Activated T-helper 1 cell treated with anti-CD3 and anti-CD28 coated beads, Interleukin-12 subunit alpha, Interleukin-12 subunit beta, Interleukin-2, Interleukin-4 antibody, amounts not matched to agents 30 ng/mL and 10 ng/mL and 1 ng/mL, durations not matched to agents 14 hours and 24 hours and 36 hours (primary cell): ENCODE results near the gene SFXN3. TPM values are rescaled to one million over a fixed set of nuclear protein-coding genes. Genes with fewer than 3 reads are reported as not detected.

Experiments
- DNase-seq: peaks from one replicate; pipeline ENCODE4 v3.0.0; 2021; ENCODE audit warnings: low spot score
- H3K27ac Mint-ChIP-seq: one replicate; pipeline ENCODE4 v1.8.0; 2021; ENCODE audit warnings: mild to moderate bottlenecking, mixed read lengths
- H3K27me3 Mint-ChIP-seq: one replicate; pipeline ENCODE4 v1.8.0; 2022; ENCODE audit warnings: mild to moderate bottlenecking, moderate library complexity, mixed read lengths; ENCODE audit not compliant: insufficient read depth
- H3K36me3 Mint-ChIP-seq: one replicate; pipeline ENCODE4 v1.8.0; 2021; ENCODE audit warnings: low read depth, mixed read lengths
- H3K4me1 Mint-ChIP-seq: one replicate; pipeline ENCODE4 v1.8.0; 2021; ENCODE audit warnings: low read depth, mixed read lengths
- H3K4me3 Mint-ChIP-seq: one replicate; pipeline ENCODE4 v1.8.0; 2021; ENCODE audit warnings: mild to moderate bottlenecking, moderate library complexity, mixed read lengths
- H3K9me3 Mint-ChIP-seq: one replicate; pipeline ENCODE4 v1.8.0; 2021; ENCODE audit warnings: mixed read lengths
- intact Hi-C: fragments of 100-400 bp; cut with micrococcal nuclease; formaldehyde crosslinking; loops from one replicate; pipeline ENCODE4 v1.15.1; 2024
- total RNA-seq: library from RNA; stranded (reverse); gene quantifications from 2 replicates; pipeline ENCODE4 v1.2.3, GENCODE V29; 2022

The SFXN3 gene
- total RNA-seq, 1 donor from 2014 or later = 34.8 TPM

DNA sequence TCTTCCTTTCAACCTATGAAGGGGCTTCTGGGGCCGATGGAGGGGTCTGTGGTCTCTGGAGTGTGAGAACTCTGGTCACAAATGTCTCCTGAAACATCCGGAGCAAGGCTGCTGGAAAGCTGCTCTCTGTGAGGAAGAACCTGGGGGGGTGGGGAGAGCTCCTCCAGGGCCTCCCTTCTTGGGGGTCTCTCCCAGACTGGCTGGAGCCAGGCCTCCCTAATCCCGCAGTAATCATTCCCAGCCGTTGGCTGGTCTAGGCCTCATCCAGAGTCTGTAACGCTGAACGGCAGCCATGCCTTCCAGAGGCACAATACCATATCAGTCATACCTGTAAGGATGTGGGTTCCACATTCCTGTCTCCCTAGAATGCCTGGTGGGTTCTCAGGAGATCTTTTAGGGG, 35.9 kb upstream of the SFXN3 start:
- Mint-ChIP-seq H3K9me3 (no peaks in the 10 kb centered on the region), H3K4me1 (peaks cover 31% of the 10 kb centered on the region), H3K36me3 (peaks cover 32% of the 10 kb centered on the region), H3K4me3 (peak overlapping the region; percentile 88), H3K27me3 (peaks cover 2% of the 10 kb centered on the region), H3K27ac (no peak overlapping the region)
- intact Hi-C loops = loop anchor here (5.0 kb wide), 1 partner anchor 787 kb away; the partner anchor contains the start of gene NPM3
- no peak for DNase-seq

DNA sequence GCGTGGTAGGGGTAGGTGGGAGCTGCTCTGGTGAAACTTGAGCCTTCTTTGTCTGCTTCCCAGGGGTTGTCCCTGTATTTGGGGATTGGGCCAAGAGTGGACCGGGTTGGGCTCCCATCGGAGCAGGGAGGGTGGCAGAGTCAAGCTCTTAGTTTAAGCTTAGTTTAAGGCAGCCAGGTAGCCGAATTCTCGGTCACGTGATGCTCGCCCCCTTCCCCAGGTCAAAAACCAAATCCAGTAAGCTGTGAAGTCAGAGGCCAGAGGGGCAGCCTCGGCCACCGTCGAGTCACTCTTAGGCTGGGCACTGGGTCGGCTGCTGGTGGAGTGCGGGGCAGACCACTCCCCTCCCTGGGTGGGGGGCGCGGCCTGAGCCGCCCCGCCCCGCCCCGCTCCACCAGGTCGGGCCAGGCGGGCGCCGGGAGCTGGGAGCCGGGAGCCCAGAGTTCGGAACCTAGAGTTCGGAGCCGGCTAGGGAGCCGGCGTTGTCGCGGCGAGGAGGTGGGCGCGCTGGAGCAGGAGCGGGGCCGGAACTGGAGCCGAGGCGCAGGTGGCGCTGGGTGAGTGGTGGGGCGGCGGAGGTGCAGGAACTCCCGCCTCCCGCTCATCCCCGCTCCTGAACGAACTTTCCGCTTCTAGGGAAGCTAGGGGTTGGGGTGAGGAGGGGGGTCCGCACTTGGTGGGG, 34.2 kb upstream of the SFXN3 start:
- Mint-ChIP-seq H3K27ac (peak overlapping the region; percentile 92), H3K27me3 (peaks cover 4% of the 10 kb centered on the region), H3K36me3 (peaks cover 22% of the 10 kb centered on the region), H3K4me3 (peak overlapping the region; percentile 88), H3K9me3 (no peaks in the 10 kb centered on the region), H3K4me1 (peaks cover 29% of the 10 kb centered on the region)
- intact Hi-C loops = loop anchor here (1.0 to 5.0 kb wide), 4 partner anchors 10 to 785 kb away; partner anchors contain the start of genes MRPL43, NPM3 and TWNK
- peak; percentile 26 for DNase-seq

DNA sequence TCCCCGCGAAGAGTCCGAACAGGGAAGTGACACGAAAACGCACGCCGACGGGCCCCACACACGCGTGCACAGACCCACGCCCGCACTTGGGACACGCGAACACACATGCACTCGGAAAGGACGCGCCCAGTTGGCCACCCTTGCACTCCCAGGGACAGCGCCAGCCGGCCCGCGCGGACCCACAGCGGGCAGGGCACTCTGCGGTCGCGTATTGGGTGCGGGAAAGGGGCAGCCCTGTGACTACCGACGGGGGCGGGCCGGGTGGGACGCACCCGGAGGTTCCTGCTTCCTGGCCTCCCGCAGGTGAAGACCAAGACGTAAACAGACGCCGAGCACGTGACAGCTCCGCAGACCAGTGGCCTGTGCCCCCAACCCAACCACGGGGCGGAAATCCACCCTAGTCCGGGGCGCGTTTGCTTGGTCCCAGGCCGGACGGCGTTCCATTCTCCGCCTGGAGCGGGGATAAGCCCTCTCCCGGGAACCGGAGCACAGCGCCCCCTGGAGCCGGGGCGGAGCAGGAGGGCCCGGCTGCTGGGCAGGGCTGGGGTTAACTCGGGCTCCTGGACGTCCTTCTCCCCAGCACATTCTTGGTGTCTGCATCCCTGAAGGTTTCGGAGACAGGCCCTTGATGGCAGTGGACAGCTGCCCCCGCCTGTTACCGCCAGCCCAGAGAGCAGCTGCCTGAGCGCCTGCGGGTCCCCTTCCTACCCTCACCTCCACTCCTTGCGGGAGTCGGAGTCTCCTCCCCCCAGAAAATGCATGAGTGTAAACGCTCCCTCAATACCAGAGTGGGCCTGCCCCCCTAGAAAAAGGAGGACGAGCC, 33.5 kb upstream of the SFXN3 start:
- intact Hi-C loops = loop anchor here (1.0 to 5.0 kb wide), 6 partner anchors 10 to 785 kb away; partner anchors contain the start of genes MRPL43, NPM3, PDZD7 and SFXN3

GRCh38 chr10:100998183-100998990, 32.6 kb upstream of the SFXN3 start:
- H3K4me3 Mint-ChIP-seq = peak overlapping the region; percentile 88
- H3K36me3 Mint-ChIP-seq = peaks cover 18% of the 10 kb centered on the region
- peak; percentile 37 for DNase-seq
- peak overlapping the region; percentile 93 for H3K27ac Mint-ChIP-seq
- intact Hi-C loops = loop anchor here (1.0 to 5.0 kb wide), 3 partner anchors 15 to 784 kb away; partner anchors contain the start of genes NPM3, PDZD7 and SFXN3
- H3K4me1 Mint-ChIP-seq = peaks cover 29% of the 10 kb centered on the region
- H3K9me3 Mint-ChIP-seq = no peaks in the 10 kb centered on the region
- peaks cover 4% of the 10 kb centered on the region for H3K27me3 Mint-ChIP-seq

More for the DNA sequence above, 33.5 kb upstream of the SFXN3 start:
- Mint-ChIP-seq H3K27ac (peak overlapping the region; percentile 92), H3K4me1 (peaks cover 29% of the 10 kb centered on the region), H3K36me3 (peaks cover 22% of the 10 kb centered on the region), H3K4me3 (peak overlapping the region; percentile 88), H3K9me3 (no peaks in the 10 kb centered on the region), H3K27me3 (peaks cover 4% of the 10 kb centered on the region)
- peak; percentile 71 for DNase-seq

DNA sequence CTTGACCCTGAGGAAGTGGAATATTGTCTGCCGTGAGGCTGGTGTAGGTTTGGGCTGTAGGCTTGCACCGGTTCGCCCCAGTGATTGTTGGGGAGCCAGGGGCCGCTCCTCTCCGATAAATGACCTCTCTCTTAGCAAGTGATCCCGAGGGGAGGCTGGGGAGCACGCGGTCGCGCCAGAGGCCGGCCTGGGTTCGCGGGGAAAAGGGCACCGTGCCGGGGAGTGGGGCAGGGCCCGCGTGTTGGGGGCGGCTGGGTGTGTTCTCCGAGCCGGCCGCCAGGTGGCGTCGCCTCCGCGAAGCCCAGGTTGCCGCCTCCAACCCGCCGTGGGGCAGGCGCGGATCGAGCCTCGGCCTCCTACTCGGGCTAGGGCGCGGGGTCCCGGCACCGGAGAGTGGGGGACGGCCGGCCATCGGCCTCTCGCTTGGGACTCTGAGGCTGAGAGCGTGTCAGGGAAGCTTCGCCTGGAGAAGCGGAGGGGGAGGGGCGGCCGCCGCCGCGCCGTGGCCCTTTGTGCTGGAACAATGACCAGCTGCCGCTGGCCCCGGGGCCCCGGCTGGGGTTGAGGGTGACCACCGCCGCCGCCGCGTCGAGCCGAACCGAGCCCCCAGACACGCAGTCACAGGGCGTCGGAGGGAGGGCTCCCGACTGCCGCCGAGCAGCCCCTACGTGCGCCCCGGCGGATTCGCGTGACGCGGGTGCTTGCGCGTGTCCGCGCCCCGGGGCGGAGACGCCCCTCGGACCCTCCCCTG, 31.9 kb upstream of the SFXN3 start:
- H3K4me3 Mint-ChIP-seq = peak overlapping the region; percentile 88
- H3K27me3 Mint-ChIP-seq = peaks cover 4% of the 10 kb centered on the region
- H3K27ac Mint-ChIP-seq = peak overlapping the region; percentile 93
- no peaks in the 10 kb centered on the region for H3K9me3 Mint-ChIP-seq
- peaks cover 29% of the 10 kb centered on the region for H3K4me1 Mint-ChIP-seq
- peaks cover 13% of the 10 kb centered on the region for H3K36me3 Mint-ChIP-seq
- intact Hi-C loops = loop anchor here (1.0 to 5.0 kb wide), 4 partner anchors 14 to 783 kb away; partner anchors contain the start of genes NPM3, PDZD7, SFXN3 and SLF2
- peak; percentile 77 for DNase-seq

- H3K36me3 Mint-ChIP-seq = peaks cover 7% of the 10 kb centered on the region
- peaks cover 4% of the 10 kb centered on the region for H3K27me3 Mint-ChIP-seq
- H3K4me3 Mint-ChIP-seq = peak within 1 kb of the TSS; percentile 88
- peak within 1 kb of the TSS; percentile 93 for H3K27ac Mint-ChIP-seq
- DNase-seq = no peak
- peaks cover 24% of the 10 kb centered on the region for H3K4me1 Mint-ChIP-seq
- H3K9me3 Mint-ChIP-seq = no peaks in the 10 kb centered on the region
- intact Hi-C loops = loop anchor here (1.0 to 5.0 kb wide), 2 partner anchors 87 to 783 kb away; partner anchors contain the start of genes NPM3 and SLF2
These were observed 31.3 kb upstream of the SFXN3 start, which contains the start of gene LZTS2 for GRCh38 chr10:100999742-101000126. TSS of gene LZTS2 (plus strand) at chr10:100999808. CDS start at chr10:101002539, 2,731 bp downstream.

GRCh38 chr10:101000127-101000914, 30.7 kb upstream of the SFXN3 start:
- Mint-ChIP-seq H3K27me3 (peaks cover 4% of the 10 kb centered on the region), H3K4me1 (peaks cover 23% of the 10 kb centered on the region), H3K4me3 (peak overlapping the region; percentile 76), H3K27ac (peak overlapping the region; percentile 63), H3K36me3 (peaks cover 6% of the 10 kb centered on the region), H3K9me3 (no peaks in the 10 kb centered on the region)
- no peak for DNase-seq
- intact Hi-C loops = no loop called here

DNA sequence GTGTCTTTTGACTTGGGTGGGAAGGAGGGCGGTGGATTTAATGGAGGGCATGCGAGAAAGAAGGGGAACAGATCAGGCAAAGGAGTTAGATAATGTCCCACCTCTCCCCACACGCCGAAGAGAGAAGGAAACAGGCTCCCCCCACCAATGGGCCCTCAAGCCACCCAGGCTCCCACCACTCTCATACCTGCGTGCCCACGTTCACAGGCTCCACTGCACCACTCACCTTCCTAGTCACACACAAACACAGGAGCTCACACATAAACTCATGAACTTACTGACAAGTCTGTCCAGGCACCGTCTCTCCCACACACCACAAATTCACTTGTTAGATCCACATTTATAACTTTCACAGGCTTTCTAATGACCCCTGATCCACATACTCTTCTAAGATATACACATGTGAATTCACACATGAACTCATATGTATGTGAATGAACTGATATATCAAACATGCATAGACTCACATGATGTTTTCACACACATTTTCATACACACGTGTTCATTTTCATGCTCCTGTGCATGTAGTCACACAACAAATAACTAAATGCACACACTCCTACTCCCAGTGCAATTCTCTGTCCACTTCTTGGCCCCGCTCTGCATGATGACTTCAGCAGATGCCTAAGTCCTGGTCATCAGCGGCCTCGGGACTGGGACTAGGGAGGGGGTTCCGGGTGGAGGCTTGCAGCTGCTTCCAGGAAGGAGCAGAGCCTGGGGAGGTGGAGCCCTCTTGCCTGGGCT, 29.9 kb upstream of the SFXN3 start:
- Mint-ChIP-seq H3K4me3 (peak overlapping the region; percentile 76), H3K27me3 (peaks cover 4% of the 10 kb centered on the region), H3K9me3 (no peaks in the 10 kb centered on the region), H3K36me3 (peaks cover 6% of the 10 kb centered on the region), H3K4me1 (peaks cover 23% of the 10 kb centered on the region), H3K27ac (peak overlapping the region; percentile 8)
- no peak for DNase-seq
- intact Hi-C loops = no loop called here

- H3K27ac Mint-ChIP-seq = no peak overlapping the region
- H3K27me3 Mint-ChIP-seq = peaks cover 4% of the 10 kb centered on the region
- H3K4me1 Mint-ChIP-seq = peaks cover 18% of the 10 kb centered on the region
- H3K4me3 Mint-ChIP-seq = no peak overlapping the region
- intact Hi-C loops = no loop called here
- DNase-seq = no peak
- no peaks in the 10 kb centered on the region for H3K9me3 Mint-ChIP-seq
- H3K36me3 Mint-ChIP-seq = peaks cover 7% of the 10 kb centered on the region
These were observed 29.4 kb upstream of the SFXN3 start for GRCh38 chr10:101001659-101002035.

DNA sequence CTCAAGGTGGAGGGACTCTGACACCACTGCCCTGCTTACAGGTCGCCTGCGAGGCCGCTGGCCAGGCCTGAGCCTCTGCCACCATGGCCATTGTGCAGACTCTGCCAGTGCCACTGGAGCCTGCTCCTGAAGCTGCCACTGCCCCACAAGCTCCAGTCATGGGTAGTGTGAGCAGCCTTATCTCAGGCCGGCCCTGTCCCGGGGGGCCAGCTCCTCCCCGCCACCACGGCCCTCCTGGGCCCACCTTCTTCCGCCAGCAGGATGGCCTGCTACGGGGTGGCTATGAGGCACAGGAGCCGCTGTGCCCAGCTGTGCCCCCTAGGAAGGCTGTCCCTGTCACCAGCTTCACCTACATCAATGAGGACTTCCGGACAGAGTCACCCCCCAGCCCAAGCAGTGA, 28.6 kb upstream of the SFXN3 start:
- H3K36me3 Mint-ChIP-seq = peaks cover 7% of the 10 kb centered on the region

More for the DNA sequence above, 28.6 kb upstream of the SFXN3 start:
- intact Hi-C loops = no loop called here
- Mint-ChIP-seq H3K27me3 (peaks cover 4% of the 10 kb centered on the region), H3K9me3 (no peaks in the 10 kb centered on the region), H3K27ac (no peak overlapping the region), H3K4me1 (peaks cover 17% of the 10 kb centered on the region), H3K4me3 (no peak overlapping the region)
- no peak for DNase-seq
